HepG2 (cell line): ENCODE measurements around the gene PRSS27. TPM values are rescaled to one million over a fixed set of nuclear protein-coding genes. Genes with fewer than 3 reads are reported as not detected.

Experiments used
- AGO2 ChIP-seq: fragments of 200-400 bp; formaldehyde crosslinking; optimal IDR thresholded peaks from 2 replicates; pipeline ENCODE3; 2017; ENCODE audit warnings: mild to moderate bottlenecking, low read depth, low read length, moderate library complexity
- ETV6 ChIP-seq: sonication (generic); formaldehyde crosslinking; conservative IDR thresholded peaks from 2 replicates; pipeline ENCODE4 v1.4.0; 2020; ENCODE audit warnings: missing genetic modification reagents
- MAFK ChIP-seq, 2 experiments: IDR thresholded peaks in 1 of 2; conservative IDR thresholded peaks in 1 of 2; 2 replicates each; pipeline ENCODE4 v1.6.1; 2011; ENCODE audit warnings: improper control_type of control experiment in 2 of 2, low read length in 2 of 2
- RFX5 ChIP-seq: IDR thresholded peaks from 2 replicates; pipeline ENCODE4 v1.6.1; 2011; ENCODE audit warnings: low read depth, low read length, improper control_type of control experiment
- SAFB2 ChIP-seq: sonication (generic); formaldehyde crosslinking; IDR thresholded peaks from 2 replicates; pipeline ENCODE4 v1.5.1; 2020; ENCODE audit warnings: missing genetic modification reagents, low read depth, mild to moderate bottlenecking, borderline replicate concordance
- SYNCRIP ChIP-seq: fragments of 200-400 bp; formaldehyde crosslinking; IDR thresholded peaks from 2 replicates; pipeline ENCODE4 v1.6.1; 2018; ENCODE audit warnings: mild to moderate bottlenecking, low read depth, low read length; ENCODE audit not compliant: insufficient read depth
- TEAD2 ChIP-seq: sonication (generic); formaldehyde crosslinking; IDR thresholded peaks from 2 replicates; pipeline ENCODE4 v1.9.0; 2021; ENCODE audit warnings: missing genetic modification reagents
- ZNF121 ChIP-seq: sonication (generic); formaldehyde crosslinking; IDR thresholded peaks from 2 replicates; pipeline ENCODE4 v1.5.0; 2020; ENCODE audit warnings: mild to moderate bottlenecking, missing genetic modification reagents
- ZNF160 ChIP-seq: sonication (generic); formaldehyde crosslinking; IDR thresholded peaks from 2 replicates; pipeline ENCODE4 v1.8.0; 2022; ENCODE audit warnings: mild to moderate bottlenecking, inconsistent platforms, missing genetic modification reagents
- ZNF17 ChIP-seq: sonication (generic); formaldehyde crosslinking; IDR thresholded peaks from 2 replicates; pipeline ENCODE4 v1.5.0; 2020; ENCODE audit warnings: mild to moderate bottlenecking, missing genetic modification reagents
- polyA plus RNA-seq, 8 experiments: library from polyadenylated mRNA; depleted of rRNA in 3 of 8; stranded (reverse) in 7 of 8; unstranded in 1 of 8; fragments of >200 nt; fragmentation: Illumina TruSeq in 4 of 8; extraction: Trizol in 4 of 8; gene quantifications; 2 replicates each; pipeline versions ENCODE4 v1.2.1 to v1.2.3, GENCODE V29; 2011 to 2016; ENCODE audit warnings: low read depth in 4 of 8, missing spikeins in 1 of 8, mixed read lengths in 1 of 8; ENCODE audit not compliant: insufficient read depth in 1 of 8
- total RNA-seq, 5 experiments: library from RNA; depleted of rRNA; stranded (reverse); fragments of >200 nt; fragmentation: Illumina TruSeq; extraction: Trizol; gene quantifications; 2 replicates each; pipeline ENCODE4 v1.2.3, GENCODE V29; 2016; ENCODE audit warnings: low read depth in 1 of 5
- TF ChIP-seq, protein P1 (sequence below): sonication (generic); formaldehyde crosslinking; IDR thresholded peaks from 2 replicates; pipeline ENCODE4 v1.4.0; 2020; ENCODE audit warnings: mild to moderate bottlenecking, missing genetic modification reagents
- TF ChIP-seq, protein P2 (sequence below): sonication (generic); formaldehyde crosslinking; IDR thresholded peaks from 2 replicates; pipeline ENCODE4 v1.4.0; 2020; ENCODE audit warnings: missing genetic modification reagents
- TF ChIP-seq, protein P3 (sequence below): sonication (generic); formaldehyde crosslinking; IDR thresholded peaks from 2 replicates; pipeline ENCODE4 v1.4.0; 2020; ENCODE audit warnings: mild to moderate bottlenecking, missing genetic modification reagents, borderline replicate concordance
- TF ChIP-seq, protein P4 (sequence below): IDR thresholded peaks from 2 replicates; pipeline ENCODE4 v1.6.1; 2018; ENCODE audit warnings: missing genetic modification reagents, mild to moderate bottlenecking, missing compliant biosample characterization
- TF ChIP-seq, protein P5 (sequence below): sonication (generic); formaldehyde crosslinking; IDR thresholded peaks from 2 replicates; pipeline ENCODE4 v1.5.0; 2020; ENCODE audit warnings: missing genetic modification reagents, mild to moderate bottlenecking, borderline replicate concordance
- TF ChIP-seq, protein P6 (sequence below): IDR thresholded peaks from 2 replicates; pipeline ENCODE4 v1.6.1; 2016; ENCODE audit warnings: missing compliant biosample characterization, missing genetic modification reagents, borderline replicate concordance

Gene PRSS27
- total and polyA plus RNA-seq, 2 of the 13 experiments (the other 11 are each of a cell fraction or from before 2014, with no cell fraction given): 0.20 to 0.73 TPM

DNA sequence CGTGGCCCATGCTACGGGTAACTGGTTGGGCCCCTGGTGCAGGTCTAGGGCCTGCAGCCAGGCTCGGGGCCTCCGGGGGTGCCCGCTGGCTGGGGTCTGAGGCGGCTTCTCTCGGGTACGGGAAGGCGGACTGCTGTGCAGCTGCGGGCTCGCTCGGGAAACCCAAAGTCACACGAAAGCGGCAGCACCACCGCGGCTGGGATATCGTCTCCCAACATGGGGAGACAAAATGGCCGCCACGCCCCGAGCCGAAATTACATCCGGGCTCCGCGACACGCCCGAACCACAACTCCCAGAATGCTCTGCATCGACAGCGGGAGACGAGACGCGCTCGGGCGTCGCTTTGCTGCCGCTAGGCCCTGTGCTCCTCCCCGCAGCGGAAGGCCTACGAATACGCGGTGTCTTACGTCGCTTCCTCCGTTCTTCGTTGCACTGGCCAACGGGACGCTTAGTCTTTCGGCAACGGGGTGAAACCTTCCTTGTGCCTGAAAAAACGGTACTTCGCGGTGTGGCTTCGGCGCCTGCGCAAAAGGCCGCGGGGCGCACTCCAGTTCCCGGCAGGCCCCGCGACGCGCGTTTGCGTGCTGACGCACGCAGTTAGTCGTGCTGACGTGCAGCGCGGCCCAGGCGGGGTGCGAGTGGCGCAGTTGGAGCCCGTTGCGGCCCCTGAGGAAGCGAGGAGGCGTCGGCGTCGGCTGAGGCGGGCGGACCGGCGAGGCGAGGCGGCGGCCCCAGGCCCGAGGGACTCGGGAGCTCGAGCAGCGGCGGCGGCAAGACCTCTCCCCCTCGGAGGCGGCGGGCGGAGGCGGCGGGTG, 32.2 kb upstream of the PRSS27 start, which contains the start of gene SRRM2 (continued):
- TF ChIP-seq, protein P1, sequence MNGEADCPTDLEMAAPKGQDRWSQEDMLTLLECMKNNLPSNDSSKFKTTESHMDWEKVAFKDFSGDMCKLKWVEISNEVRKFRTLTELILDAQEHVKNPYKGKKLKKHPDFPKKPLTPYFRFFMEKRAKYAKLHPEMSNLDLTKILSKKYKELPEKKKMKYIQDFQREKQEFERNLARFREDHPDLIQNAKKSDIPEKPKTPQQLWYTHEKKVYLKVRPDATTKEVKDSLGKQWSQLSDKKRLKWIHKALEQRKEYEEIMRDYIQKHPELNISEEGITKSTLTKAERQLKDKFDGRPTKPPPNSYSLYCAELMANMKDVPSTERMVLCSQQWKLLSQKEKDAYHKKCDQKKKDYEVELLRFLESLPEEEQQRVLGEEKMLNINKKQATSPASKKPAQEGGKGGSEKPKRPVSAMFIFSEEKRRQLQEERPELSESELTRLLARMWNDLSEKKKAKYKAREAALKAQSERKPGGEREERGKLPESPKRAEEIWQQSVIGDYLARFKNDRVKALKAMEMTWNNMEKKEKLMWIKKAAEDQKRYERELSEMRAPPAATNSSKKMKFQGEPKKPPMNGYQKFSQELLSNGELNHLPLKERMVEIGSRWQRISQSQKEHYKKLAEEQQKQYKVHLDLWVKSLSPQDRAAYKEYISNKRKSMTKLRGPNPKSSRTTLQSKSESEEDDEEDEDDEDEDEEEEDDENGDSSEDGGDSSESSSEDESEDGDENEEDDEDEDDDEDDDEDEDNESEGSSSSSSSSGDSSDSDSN (CRISPR knock-in tag): peak; percentile 79; the same call in 1 of the 2 replicates
- TF ChIP-seq ZNF121 (CRISPR knock-in tag) (no peak), RFX5 (peak; percentile 61; the same call in 1 of the 2 replicates), SAFB2 (no peak; the same call in none of the 2 replicates), TEAD2 (peak; percentile 31; the same call in 1 of the 2 replicates), ZNF160 (peak; percentile 45; the same call in 1 of the 2 replicates), ZNF17 (CRISPR knock-in tag) (no peak), ETV6 (CRISPR knock-in tag) (no peak), SYNCRIP (no peak), AGO2 (peak; percentile 90), MAFK (conservative IDR thresholded peaks at IDR 0.05 in 1 of 2, IDR thresholded peaks at IDR 0.05 in 1 of 2; ENCODE audit: low read length in 2 of 2) (peak; percentile 76 to 82)
- TF ChIP-seq, protein P2, sequence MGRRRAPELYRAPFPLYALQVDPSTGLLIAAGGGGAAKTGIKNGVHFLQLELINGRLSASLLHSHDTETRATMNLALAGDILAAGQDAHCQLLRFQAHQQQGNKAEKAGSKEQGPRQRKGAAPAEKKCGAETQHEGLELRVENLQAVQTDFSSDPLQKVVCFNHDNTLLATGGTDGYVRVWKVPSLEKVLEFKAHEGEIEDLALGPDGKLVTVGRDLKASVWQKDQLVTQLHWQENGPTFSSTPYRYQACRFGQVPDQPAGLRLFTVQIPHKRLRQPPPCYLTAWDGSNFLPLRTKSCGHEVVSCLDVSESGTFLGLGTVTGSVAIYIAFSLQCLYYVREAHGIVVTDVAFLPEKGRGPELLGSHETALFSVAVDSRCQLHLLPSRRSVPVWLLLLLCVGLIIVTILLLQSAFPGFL: no peak
- TF ChIP-seq, protein P3, sequence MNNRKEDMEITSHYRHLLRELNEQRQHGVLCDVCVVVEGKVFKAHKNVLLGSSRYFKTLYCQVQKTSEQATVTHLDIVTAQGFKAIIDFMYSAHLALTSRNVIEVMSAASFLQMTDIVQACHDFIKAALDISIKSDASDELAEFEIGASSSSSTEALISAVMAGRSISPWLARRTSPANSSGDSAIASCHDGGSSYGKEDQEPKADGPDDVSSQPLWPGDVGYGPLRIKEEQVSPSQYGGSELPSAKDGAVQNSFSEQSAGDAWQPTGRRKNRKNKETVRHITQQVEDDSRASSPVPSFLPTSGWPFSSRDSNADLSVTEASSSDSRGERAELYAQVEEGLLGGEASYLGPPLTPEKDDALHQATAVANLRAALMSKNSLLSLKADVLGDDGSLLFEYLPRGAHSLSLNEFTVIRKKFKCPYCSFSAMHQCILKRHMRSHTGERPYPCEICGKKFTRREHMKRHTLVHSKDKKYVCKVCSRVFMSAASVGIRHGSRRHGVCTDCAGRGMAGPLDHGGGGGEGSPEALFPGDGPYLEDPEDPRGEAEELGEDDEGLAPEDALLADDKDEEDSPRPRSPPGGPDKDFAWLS (CRISPR knock-in tag): peak; percentile 84; the same call in 1 of the 2 replicates
- TF ChIP-seq, protein P4, sequence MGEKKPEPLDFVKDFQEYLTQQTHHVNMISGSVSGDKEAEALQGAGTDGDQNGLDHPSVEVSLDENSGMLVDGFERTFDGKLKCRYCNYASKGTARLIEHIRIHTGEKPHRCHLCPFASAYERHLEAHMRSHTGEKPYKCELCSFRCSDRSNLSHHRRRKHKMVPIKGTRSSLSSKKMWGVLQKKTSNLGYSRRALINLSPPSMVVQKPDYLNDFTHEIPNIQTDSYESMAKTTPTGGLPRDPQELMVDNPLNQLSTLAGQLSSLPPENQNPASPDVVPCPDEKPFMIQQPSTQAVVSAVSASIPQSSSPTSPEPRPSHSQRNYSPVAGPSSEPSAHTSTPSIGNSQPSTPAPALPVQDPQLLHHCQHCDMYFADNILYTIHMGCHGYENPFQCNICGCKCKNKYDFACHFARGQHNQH (CRISPR knock-in tag): peak; percentile 53
- TF ChIP-seq, protein P5, sequence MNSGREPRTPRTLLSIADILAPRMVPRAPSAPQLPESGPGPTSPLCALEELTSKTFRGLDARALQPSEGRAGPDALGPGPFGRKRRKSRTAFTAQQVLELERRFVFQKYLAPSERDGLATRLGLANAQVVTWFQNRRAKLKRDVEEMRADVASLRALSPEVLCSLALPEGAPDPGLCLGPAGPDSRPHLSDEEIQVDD (CRISPR knock-in tag): no peak; the same call in 1 of the 2 replicates
- TF ChIP-seq, protein P6, sequence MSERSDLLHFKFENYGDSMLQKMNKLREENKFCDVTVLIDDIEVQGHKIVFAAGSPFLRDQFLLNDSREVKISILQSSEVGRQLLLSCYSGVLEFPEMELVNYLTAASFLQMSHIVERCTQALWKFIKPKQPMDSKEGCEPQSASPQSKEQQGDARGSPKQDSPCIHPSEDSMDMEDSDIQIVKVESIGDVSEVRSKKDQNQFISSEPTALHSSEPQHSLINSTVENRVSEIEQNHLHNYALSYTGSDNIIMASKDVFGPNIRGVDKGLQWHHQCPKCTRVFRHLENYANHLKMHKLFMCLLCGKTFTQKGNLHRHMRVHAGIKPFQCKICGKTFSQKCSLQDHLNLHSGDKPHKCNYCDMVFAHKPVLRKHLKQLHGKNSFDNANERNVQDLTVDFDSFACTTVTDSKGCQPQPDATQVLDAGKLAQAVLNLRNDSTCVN: peak; percentile 54
